HepG2 (cell line): ENCODE measurements around the gene CORO7. TPM values are rescaled to one million over a fixed set of nuclear protein-coding genes. Genes with fewer than 3 reads are reported as not detected.

Experiments
- BCLAF1 ChIP-seq: fragments of 450-650 bp; IDR thresholded peaks from 2 replicates; pipeline ENCODE4 v1.6.1; 2017; ENCODE audit warnings: mild to moderate bottlenecking
- DR1 ChIP-seq: sonication (generic); formaldehyde crosslinking; IDR thresholded peaks from 2 replicates; pipeline ENCODE4 v1.8.0; 2021; ENCODE audit warnings: mild to moderate bottlenecking, missing genetic modification reagents, inconsistent platforms
- EP300 ChIP-seq, 3 experiments: sonication (generic) in 1 of 3; formaldehyde crosslinking in 1 of 3; IDR thresholded peaks; 2 replicates each; pipeline versions ENCODE4 v1.5.1 to v1.6.1; 2011 to 2020; ENCODE audit warnings: low read depth in 2 of 3, low read length in 2 of 3, borderline replicate concordance in 1 of 3, improper control_type of control experiment in 1 of 3, mild to moderate bottlenecking in 1 of 3, missing genetic modification reagents in 1 of 3, moderate library complexity in 1 of 3
- ETV5 ChIP-seq: IDR thresholded peaks from 2 replicates; pipeline ENCODE4 v1.6.1; 2018; ENCODE audit warnings: missing biosample characterization, missing genetic modification reagents, inconsistent platforms, borderline replicate concordance
- FOXM1 ChIP-seq: sonication (generic); formaldehyde crosslinking; IDR thresholded peaks from 2 replicates; pipeline ENCODE4 v1.5.0; 2020; ENCODE audit warnings: missing genetic modification reagents
- GABPA ChIP-seq, 2 experiments: IDR thresholded peaks; 2 replicates each; pipeline ENCODE4 v1.6.1; 2011 to 2016; ENCODE audit warnings: low read depth in 2 of 2, low read length in 1 of 2, missing biosample characterization in 1 of 2, missing genetic modification characterization in 1 of 2
- GATAD2A ChIP-seq: IDR thresholded peaks from 2 replicates; pipeline ENCODE4 v1.6.1; 2016
- GPN1 ChIP-seq: sonication (generic); formaldehyde crosslinking; IDR thresholded peaks from 2 replicates; pipeline ENCODE4 v1.5.1; 2020; ENCODE audit warnings: missing genetic modification reagents, borderline replicate concordance
- HNF1B ChIP-seq: sonication (generic); formaldehyde crosslinking; IDR thresholded peaks from 2 replicates; pipeline ENCODE4 v1.5.1; 2020; ENCODE audit warnings: mild to moderate bottlenecking, moderate library complexity, missing genetic modification reagents
- HOXA9 ChIP-seq: sonication (generic); formaldehyde crosslinking; IDR thresholded peaks from 2 replicates; pipeline ENCODE4 v1.8.1; 2022; ENCODE audit warnings: missing genetic modification reagents, mild to moderate bottlenecking, moderate library complexity, borderline replicate concordance
- ISX ChIP-seq: sonication (generic); formaldehyde crosslinking; conservative IDR thresholded peaks from 2 replicates; pipeline ENCODE4 v1.5.0; 2020; ENCODE audit warnings: missing genetic modification reagents
- RELA ChIP-seq: sonication (generic); formaldehyde crosslinking; IDR thresholded peaks from 2 replicates; pipeline ENCODE4 v1.4.0; 2020; ENCODE audit warnings: missing genetic modification reagents
- RXRA ChIP-seq: sonication (generic); formaldehyde crosslinking; IDR thresholded peaks from 2 replicates; pipeline ENCODE4 v1.5.1; 2020; ENCODE audit warnings: missing genetic modification reagents
- SIX1 ChIP-seq: sonication (generic); formaldehyde crosslinking; IDR thresholded peaks from 2 replicates; pipeline ENCODE4 v1.4.0; 2020; ENCODE audit warnings: missing genetic modification reagents, borderline replicate concordance
- SP1 ChIP-seq, 2 experiments: fragments of 450-650 bp in 1 of 2; sonication (generic) in 1 of 2; formaldehyde crosslinking in 1 of 2; IDR thresholded peaks; 2 replicates each; pipeline versions ENCODE4 v1.4.0 to v1.6.1; 2016 to 2020; ENCODE audit warnings: missing genetic modification reagents in 1 of 2
- STAG1 ChIP-seq: sonication (generic); formaldehyde crosslinking; IDR thresholded peaks from 2 replicates; pipeline ENCODE4 v1.4.0; 2020; ENCODE audit warnings: missing genetic modification reagents
- SUZ12 ChIP-seq: fragments of 150-350 bp; IDR thresholded peaks from 2 replicates; pipeline ENCODE4 v1.6.1; 2014; ENCODE audit warnings: low read depth, low read length
- ZBTB7B ChIP-seq: sonication (generic); formaldehyde crosslinking; IDR thresholded peaks from 2 replicates; pipeline ENCODE4 v1.4.0; 2020; ENCODE audit warnings: missing genetic modification reagents
- ZFAT ChIP-seq: sonication (generic); formaldehyde crosslinking; conservative IDR thresholded peaks from 2 replicates; pipeline ENCODE4 v1.8.1; 2023; ENCODE audit warnings: missing genetic modification reagents, inconsistent platforms
- ZMAT5 ChIP-seq: sonication (generic); formaldehyde crosslinking; IDR thresholded peaks from 2 replicates; pipeline ENCODE4 v1.5.0; 2020; ENCODE audit warnings: mild to moderate bottlenecking, low read depth, missing genetic modification reagents, borderline replicate concordance
- ZNF160 ChIP-seq: sonication (generic); formaldehyde crosslinking; IDR thresholded peaks from 2 replicates; pipeline ENCODE4 v1.8.0; 2022; ENCODE audit warnings: mild to moderate bottlenecking, inconsistent platforms, missing genetic modification reagents
- ZNF556 ChIP-seq: sonication (generic); formaldehyde crosslinking; IDR thresholded peaks from 2 replicates; pipeline ENCODE4 v1.4.0; 2020; ENCODE audit warnings: mild to moderate bottlenecking, missing genetic modification reagents, borderline replicate concordance
- ZNF576 ChIP-seq: sonication (generic); formaldehyde crosslinking; IDR thresholded peaks from 2 replicates; pipeline ENCODE4 v1.4.0; 2020; ENCODE audit warnings: mild to moderate bottlenecking, missing genetic modification reagents
- ZNF879 ChIP-seq: sonication (generic); formaldehyde crosslinking; IDR thresholded peaks from 2 replicates; pipeline ENCODE4 v1.8.1; 2023; ENCODE audit warnings: missing genetic modification reagents
- polyA plus RNA-seq, 8 experiments: library from polyadenylated mRNA; depleted of rRNA in 3 of 8; stranded (reverse) in 7 of 8; unstranded in 1 of 8; fragments of >200 nt; fragmentation: Illumina TruSeq in 4 of 8; extraction: Trizol in 4 of 8; gene quantifications; 2 replicates each; pipeline versions ENCODE4 v1.2.1 to v1.2.3, GENCODE V29; 2011 to 2016; ENCODE audit warnings: low read depth in 4 of 8, missing spikeins in 1 of 8, mixed read lengths in 1 of 8; ENCODE audit not compliant: insufficient read depth in 1 of 8
- total RNA-seq, 5 experiments: library from RNA; depleted of rRNA; stranded (reverse); fragments of >200 nt; fragmentation: Illumina TruSeq; extraction: Trizol; gene quantifications; 2 replicates each; pipeline ENCODE4 v1.2.3, GENCODE V29; 2016; ENCODE audit warnings: low read depth in 1 of 5

Gene CORO7
- total and polyA plus RNA-seq, 2 of the 13 experiments (the other 11 are each of a cell fraction or from before 2014, with no cell fraction given) = 9.9 to 14.3 TPM

- TF ChIP-seq STAG1 (CRISPR knock-in tag) = no peak
- TF ChIP-seq ZNF879 (CRISPR knock-in tag) = 0 out of 2 replicates have a peak, but pooled peaks have one; percentile 47
- no peak for TF ChIP-seq HNF1B (CRISPR knock-in tag)
- TF ChIP-seq ETV5 (CRISPR knock-in tag) = peak; percentile 7
- TF ChIP-seq ZNF576 = no peak
- no peak for TF ChIP-seq SIX1 (CRISPR knock-in tag)
- TF ChIP-seq HOXA9 = no peak
- peak; percentile 76 for TF ChIP-seq DR1 (CRISPR knock-in tag)
- 0 out of 2 replicates have a peak, but pooled peaks have one; percentile 66 for TF ChIP-seq ISX (CRISPR knock-in tag)
- TF ChIP-seq ZMAT5 (CRISPR knock-in tag) = no peak
- no peak for TF ChIP-seq ZNF160
- peak; percentile 66 for TF ChIP-seq SUZ12
- no peak for TF ChIP-seq GATAD2A (CRISPR knock-in tag)
- peak; percentile 54; the same call in 1 of the 2 replicates for TF ChIP-seq GABPA (IDR thresholded peaks at IDR 0.05; ENCODE audit: low read depth, low read length)
- peak; percentile 87 for TF ChIP-seq GABPA (CRISPR knock-in tag; IDR thresholded peaks at IDR 0.05; ENCODE audit: low read depth)
- TF ChIP-seq ZFAT = no peak
- no peak for TF ChIP-seq GPN1 (CRISPR knock-in tag)
- no peak for TF ChIP-seq EP300 (IDR thresholded peaks at IDR 0.05; ENCODE audit: low read depth in 2 of 2, low read length in 2 of 2)
- peak; percentile 12; the same call in 1 of the 2 replicates for TF ChIP-seq EP300 (CRISPR knock-in tag; IDR thresholded peaks at IDR 0.05; ENCODE audit: borderline replicate concordance)
- TF ChIP-seq SP1 (IDR thresholded peaks at IDR 0.05) = no peak
- peak; percentile 57 for TF ChIP-seq SP1 (CRISPR knock-in tag; IDR thresholded peaks at IDR 0.05)
- TF ChIP-seq ZNF556 (CRISPR knock-in tag) = no peak
- no peak for TF ChIP-seq FOXM1 (CRISPR knock-in tag)
- TF ChIP-seq RELA (CRISPR knock-in tag) = 0 out of 2 replicates have a peak, but pooled peaks have one; percentile 78
- no peak for TF ChIP-seq ZBTB7B
- no peak for TF ChIP-seq BCLAF1
- peak; percentile 12; the same call in 1 of the 2 replicates for TF ChIP-seq RXRA (CRISPR knock-in tag)
Observed at GRCh38 chr16:4425378-4426020, 9.1 kb upstream of the CORO7 start, which contains the start of gene DNAJA3 (continued).
